Putamen (tissue), 1 donor: ENCODE data around the gene POLG.
A peak's percentile ranks its signal among the peaks of the same experiment; 100 is the strongest.

Experiments used
- DNase-seq: peaks from one replicate; pipeline ENCODE4 v3.0.0-alpha.2; 2016; ENCODE audit warnings: low spot score

The POLG gene

DNA sequence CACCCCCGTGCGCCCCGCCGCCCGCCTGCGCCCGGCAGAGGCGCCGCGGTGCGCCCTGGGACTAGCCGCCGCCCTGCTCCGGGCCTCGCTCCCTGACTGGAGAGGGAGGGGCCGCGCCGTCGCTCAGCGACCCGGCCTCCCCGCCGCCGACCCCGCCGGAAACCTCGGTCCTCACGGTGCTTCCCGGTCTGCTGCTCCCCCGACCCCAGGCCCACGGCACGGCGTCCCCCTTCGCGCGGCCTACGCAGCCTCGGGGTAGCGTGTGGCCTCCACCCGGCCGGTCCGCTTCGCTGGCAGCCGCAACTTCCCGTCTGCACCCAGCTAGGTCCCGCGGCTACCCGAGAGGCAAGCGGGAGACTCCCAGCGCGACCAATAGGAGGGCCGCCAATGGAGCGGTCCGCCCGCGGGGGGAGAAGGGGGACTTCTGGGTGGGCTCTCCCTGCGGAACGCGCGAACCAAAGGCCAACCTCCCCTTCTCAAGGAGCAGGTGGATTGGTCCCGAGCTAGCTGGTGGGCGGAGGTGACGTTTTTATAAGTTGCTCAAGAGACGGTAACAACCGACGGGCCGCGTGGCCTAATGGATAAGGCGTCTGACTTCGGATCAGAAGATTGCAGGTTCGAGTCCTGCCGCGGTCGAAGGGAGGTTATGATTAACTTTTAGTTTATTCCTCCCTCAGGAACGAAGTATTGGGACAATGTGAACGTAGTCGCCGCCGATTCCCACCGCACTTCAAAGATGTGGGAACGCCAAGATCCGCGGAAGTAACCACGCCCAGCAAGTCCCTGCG, at the start of gene POLG:
TSS of gene POLG (minus strand) at position 315 of the 788 bp plus-strand sequence. CDS start 1,070 bp downstream, outside the sequence.
- peak; percentile 99 for DNase-seq

DNA sequence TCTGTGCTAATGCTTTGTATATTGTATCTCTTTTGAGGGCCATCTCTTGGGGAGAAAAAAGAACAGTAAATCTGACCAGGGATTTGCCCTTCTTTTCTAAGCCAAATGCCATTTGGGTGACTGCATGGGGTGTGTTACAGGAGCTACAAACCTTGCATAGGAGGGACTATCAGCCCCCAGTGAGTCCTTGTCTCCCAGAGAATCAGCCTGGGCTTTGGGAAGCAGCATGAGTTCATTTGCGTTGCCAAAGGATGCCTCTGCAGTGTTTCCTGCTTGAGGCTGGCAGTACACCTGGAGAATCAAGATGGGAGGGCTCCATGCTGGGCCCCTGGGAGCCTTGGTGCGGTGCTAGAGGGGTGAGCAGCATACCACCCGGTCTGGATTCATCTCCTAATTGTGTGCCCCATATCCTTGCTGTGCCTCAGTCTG, 49.6 kb upstream of the POLG start:
- no peak for DNase-seq

DNA sequence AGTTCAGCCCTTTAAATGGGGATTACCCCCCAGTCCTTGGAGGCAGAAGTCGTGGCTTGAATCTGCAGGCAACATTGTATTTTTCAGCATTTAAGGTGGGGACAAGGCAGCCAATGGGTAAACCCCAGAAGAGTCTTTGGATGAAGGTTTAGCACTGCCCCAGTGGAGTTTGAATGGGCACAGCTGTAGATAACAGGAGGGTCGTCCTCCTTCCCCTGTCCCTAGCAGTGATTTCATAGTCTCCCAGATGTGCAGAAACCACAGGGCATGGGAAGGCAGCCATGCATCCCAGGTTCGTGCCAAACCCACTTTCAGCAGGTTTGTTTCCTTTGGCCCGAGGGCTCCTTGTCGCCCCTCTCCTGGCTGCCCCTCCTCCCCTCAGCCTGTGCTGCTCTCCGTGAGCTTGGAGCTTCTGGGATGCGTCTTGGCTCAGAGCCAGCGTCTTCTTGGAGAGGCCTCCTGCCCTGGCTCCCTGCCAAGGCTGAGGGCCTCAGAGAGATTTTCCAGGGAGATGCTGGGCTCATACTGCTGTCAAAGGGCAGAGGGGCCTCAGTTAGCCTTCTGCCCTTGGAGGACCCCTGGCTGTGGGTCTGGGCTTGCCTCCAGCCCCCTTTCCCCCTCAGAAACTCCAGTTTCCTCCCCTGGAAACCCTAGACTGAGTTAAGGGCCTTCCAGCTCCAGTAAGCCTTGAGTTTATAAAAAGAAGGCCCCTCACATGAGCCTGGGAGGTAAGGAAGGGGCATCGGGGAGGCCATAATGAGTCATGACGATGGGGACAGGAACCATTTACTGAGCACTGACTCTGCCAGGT, 48.9 kb upstream of the POLG start:
- no peak for DNase-seq

DNA sequence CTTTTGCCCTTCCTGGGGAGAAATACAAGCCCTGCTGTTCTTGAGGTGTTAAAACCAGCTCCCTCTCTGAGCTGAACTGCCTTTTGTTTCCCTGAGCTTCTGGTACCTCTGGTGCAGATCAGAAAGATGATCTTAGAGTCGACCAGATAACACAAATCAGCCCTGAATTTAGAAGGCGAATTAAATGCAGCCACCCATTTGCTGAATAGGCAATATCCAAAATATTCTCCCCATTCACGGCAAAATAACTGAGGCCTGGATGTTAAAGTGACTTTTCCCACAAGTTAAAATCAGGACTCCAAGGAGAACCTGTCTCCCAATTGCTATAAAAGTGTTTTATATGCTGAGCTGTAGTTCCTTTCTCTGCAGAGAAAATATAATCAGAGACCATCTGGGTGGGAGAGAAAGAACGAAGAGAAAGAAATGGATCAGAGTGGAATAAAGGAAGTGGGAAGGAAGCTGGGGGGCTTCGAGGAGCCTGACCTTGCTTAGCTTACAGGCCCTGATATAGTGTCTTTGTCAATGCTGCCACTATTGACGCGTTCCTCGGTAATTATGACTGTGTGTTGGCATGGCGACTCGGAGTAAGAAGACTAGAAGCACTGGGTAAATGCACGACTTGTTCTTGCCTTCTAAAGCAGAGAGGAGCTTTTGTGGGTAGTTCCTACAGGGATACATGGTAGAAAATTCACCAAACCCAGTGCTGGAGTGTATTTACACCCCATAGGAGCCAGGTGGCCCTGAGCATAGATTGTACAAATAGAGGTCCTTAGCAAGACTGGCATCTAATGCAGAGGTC, 47.5 kb upstream of the POLG start:
- no peak for DNase-seq

DNA sequence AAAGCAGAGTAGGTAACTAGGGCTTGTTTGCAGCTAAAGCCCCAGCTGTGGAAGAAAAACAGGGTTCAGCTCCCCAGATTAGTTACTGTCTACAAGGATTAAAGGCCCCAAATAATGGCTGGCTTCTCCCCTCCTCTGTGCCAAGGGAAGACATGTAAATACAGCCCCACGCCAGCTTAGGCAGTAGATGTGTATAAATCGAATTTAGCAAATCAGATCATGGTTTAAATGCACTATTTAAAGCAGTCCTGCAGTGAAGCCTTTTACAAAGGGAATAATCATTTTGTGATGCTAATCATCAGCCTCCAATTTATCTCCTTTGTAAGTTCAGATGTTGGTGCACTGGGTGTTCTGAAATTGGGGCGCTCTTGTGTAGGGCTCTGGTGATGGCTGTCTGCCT, 46.7 kb upstream of the POLG start:
- DNase-seq: no peak

DNA sequence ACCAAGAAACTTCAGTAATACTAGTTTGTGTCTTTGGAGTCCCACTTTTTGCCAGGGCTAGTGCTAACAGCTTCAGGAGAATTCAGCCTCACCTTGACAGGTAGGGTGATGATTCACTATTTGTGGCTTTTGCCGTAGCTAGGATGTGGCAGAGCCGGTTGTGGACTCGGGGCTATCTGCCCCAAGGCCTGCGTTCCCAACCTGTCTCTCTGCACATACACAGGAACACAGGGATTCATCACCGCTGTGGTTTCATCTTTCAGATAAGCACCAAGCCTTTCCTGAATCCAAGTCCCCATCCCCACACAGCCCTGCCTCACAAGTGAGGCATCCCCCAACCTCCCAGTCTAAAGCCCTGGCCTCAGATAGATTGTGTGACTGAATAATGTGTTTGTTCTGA, 45.2 kb upstream of the POLG start:
- no peak for DNase-seq

DNA sequence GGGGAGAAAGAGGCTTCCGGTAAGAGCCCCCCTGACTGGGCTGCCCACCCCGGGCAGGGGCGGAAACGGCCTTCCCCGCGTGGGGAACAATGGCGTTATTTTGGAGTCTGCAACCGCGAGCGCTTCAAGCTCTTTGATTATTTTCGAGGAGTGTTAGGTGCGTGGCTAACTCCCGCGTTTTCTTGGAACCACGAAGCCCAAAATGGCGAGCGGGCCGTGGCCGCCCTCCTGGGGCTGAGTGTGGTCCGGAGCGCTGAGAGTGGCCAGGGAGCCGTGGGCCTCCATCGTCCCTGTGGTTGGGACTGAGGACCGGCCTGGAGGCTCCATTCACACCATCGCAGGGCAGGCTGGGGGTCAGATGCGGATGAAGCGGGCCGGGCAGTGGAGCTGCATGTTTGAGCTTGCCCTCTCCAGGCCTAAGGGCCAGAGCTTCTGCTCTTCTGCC, 44.6 kb upstream of the POLG start:
- DNase-seq: no peak

DNA sequence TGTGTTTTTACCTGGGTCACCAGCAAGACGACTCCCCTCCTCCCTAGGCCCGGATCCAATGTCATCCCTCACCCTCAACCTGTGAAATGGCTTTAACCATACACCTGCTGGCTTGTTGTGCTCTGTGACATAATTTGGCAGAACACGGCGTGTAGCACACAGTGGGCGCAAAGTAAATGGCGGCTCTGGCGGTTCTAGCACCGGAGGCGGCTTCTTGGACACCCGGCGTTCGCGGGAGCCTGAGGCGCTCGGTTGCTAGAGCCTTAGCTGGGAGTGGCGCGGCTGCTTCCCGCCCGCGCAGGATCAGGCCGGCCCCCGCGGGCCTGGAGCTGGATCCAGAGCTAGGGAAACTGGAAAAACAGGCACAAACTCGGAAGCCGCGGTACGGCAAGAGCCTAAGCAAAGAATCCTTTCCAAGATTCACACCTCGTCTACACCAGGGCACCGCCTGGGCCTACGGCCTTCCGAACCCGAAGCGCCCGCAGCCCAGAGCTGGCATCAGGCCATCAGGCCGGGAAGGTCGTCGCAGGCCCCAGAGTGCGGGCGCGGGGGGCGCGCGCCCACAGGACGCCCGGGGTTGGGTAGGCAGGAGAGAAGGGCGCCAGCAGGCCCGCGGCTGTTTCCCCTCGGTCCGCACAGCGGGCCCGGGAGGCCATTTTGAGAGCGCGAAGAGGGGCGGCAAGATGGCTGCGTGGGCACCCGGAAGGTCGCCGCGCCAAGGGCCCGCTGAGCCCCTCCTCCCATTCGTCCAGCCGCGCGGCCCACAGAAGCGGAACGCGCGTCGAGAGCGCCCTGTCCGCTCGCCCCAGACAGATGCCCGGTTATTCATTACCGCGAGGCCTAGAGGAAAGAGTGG, 43.9 kb upstream of the POLG start:
- DNase-seq: no peak

DNA sequence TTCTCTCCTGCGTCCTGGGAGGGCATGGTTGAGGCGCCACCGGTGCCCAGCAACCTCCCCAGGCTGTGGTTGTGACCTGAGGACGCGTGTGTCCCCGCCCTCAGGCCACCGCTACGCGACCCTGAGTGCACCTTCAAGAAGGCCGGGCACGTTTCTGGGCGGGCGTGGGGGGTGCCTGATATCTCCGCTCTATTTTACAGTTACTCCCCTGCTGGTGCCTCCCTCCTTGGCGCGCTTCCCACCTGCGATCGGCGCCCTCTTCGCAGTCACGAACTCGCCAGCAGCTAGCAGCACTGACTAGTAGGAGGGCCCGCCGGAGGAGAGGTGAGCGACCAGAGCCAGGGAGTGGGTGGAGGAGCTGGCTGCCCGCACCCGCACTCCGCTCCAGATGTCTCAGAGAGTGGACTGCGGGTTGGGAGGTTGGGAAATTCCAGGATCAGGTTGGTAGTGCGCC, 43.2 kb upstream of the POLG start:
- DNase-seq: no peak

DNA sequence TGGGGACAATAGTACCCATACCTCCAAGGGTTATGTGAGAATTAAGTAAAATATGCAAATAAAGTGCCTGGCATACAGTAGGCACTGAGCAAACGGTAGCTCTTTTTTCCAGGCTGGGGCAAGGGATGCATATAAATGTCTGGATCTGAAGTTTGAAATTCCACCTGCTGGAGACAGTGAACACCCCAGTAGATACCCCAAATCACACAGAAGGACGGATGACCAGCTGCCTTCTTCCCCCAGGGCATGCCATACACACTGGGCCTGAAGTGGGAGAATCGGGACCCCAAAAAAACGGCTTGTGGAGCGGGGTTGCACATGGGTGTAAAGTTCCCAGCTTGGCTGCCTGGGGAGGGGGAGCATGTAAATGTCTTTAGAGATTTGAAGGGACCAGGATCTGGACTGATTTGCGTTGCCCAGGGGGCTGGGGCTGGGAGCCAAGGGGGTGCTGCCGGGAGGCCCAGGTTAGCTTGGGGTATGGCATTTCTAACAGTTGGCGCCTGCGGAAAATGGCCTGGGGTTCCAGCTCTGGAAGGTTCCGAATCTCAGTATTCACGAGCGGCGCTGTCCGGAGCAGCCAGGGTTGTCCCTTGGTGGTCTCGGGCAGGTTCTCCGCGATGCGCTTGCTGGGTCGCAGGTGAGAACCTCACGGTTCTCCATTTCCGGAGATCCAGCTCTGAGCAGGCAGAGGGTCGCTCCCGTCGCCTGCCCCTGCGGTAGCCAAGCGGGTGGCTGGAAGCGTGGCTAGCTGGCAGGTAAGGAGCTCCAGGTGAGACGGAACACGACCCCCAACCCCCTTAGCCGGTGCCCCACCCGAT, 42.6 kb upstream of the POLG start:
- DNase-seq: no peak

DNA sequence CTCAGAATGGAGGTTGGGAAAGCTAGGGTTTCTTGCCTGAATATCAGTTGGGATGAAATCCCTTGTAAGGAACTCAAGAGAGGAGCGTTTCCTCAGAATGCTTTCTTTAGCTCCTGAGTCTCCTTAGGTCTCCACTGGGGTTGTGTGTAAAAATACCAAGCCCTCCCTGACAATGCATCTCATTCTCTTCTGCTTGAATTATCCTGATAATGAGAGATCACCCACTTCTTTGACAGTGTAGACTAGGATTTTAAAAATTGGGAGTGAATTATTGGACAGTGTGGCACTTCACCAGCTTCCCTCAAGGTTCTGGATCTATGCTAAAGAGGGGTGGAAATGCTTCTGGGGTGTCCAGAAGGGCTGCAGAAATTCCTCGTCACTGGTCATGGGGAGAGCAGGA, 41.8 kb upstream of the POLG start:
- DNase-seq: no peak

DNA sequence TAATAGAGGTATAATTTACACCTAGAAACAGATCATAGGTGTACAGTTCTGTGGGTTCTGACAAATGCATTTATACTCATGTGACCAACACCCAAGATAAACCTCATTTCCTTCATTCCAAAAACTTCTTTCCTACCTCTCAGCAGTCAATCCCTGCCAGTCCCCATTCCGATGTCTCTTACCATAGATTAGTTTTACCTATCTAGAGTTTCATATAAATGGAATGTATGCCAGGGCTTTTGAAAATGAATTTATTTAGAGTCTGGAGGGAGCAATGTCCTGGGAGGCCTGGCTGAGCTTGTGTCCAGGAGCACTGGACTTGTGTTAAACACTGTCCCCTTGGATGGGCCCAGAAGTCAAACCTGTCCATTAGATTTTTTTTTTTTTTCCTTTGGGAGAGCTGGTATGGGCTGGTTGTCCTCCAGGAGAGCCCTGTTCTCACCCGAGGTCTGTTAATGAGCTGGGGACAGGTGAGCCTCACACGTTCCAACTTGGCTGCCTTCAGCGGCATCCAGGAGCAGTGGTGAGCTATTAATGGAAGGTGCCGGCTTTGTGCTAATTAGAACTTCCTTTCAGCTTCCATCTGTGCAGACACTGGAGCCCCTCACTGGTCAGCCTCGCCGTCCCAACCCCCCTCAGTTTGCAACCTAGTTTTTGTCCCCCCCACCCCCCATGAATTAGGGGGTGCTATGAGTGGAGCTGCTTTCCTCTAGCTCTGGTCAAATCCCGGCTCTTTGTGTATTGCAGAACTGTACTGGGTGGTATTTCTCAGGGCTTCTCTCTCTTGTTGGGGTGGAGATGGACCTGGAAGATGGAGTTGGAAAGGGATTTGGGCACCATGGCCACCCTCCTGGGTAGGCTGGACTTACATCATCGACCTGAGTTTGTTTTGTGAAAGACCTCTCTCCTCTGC, 40.7 kb upstream of the POLG start:
- no peak for DNase-seq

DNA sequence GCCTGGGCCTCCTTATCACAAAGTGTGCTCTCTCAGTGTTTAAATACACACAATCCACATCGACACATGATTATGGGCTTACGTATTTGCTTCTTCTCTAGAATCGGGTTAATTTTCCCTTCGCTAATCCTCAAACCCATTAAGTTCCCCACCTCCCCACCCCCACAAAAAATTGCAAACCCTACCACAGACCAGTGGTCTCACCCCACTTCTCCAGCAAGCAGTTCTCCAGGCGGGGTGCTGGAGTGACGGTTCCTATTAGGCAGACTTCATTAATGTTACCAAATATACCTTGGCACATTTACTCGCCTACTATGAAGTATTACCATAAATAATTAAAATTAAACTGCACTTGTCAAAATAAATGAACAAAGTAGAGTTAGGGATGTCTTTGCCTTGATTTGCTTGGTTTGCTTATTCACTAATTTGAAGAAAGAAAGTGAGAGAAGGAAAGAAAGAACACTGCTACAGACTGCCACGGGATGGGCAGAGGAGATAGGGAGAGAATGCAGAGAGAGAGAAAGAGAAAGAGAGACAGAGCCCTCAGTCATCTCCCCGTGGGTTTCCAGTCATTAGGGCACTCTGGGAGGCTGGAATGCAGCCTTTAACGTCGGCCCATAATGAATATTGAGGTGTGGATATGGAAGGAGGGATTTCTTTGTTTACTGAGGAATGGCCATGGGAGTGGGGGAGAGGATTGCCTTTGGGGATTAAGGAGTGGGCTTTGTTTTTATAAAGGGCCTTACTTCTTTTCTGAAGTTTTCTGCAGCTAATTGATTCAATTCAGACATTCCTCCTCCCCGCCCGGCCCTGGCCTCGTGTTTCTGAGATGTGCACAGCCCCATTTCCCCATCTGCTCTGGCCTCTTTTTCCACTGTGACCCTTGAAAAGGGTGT, 39.7 kb upstream of the POLG start:
- DNase-seq: no peak

DNA sequence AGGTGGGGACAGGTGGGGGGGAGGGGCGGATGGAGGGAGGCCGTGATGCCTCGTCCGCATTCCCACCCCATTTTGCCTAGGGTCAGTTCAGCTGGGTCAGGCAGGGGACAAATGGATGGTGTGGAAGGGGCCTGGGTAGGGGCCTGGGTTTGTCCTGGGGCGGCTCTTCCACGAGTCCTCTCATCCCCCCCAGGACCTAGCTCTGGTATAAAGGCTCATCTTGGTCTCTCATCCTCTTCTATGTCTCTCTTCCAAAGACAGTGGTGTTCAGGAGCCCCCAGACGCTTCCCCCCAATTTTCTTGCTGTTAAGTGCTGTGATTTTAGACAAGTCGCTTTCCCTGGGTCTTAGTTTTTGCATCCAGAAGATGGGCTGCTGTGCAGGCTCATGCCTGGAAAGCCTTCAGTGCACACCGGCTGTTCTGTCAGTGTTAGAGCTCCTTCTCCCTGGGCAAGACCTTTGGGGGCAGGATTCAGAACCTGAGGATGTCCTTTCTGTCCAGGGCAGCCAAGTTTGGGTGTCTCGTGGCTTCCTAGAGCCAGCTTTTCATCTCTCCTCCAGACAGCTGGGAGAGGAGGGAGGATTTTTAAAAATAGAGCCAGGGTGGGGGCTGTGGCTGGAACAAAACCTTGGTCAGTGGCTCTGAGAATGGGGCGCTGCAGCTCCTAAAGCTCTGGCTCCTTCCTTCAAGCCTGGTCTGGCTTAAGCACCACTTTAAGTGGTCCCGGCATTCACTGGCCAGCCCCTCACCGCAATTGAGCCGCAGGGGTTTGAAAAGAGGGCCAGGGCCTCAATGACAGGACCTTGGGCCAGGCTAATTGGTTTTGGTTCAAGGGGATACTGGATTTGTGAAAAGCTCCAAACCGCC, 37.7 kb upstream of the POLG start:
- no peak for DNase-seq

DNA sequence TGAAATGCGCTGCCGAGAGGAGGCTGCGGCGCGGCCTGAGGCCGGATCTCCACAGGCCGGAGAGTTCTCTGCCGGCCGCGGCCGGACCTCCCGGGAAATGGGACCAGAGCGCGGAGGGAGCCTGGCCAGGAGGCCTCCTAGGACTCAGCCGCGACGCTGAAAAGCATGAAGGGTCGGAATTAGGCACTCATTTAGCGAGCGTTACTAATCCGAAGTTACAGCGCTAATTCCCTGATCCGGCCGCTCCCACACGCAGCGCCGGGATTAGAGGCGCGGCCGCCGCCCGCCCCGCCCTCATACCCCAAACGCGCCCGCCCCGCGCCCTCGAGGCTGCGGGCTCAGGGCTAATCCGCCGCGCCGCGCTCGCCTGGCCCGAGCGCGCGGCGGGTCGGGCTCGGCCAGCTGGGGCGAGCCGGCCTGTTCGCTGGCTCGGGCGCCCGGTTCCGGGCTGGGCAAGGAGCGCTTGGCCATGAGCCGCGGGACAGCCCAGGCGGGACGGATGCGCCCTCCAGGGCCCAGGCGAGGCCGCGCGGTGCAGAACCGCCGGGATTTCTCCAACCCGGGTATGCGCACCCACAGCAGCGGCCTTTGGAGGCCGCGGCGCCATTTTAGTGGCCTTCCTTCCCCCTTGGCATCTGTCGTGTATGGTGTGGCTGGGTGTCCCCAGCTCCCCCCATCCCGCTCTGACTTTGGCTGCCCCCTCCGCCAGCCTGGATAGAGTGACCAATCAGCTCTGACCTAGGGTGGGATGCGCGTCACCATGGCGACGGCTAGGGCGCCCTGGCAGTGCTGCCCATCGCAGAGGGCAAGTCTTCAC, 36.8 kb upstream of the POLG start:
- DNase-seq: no peak

DNA sequence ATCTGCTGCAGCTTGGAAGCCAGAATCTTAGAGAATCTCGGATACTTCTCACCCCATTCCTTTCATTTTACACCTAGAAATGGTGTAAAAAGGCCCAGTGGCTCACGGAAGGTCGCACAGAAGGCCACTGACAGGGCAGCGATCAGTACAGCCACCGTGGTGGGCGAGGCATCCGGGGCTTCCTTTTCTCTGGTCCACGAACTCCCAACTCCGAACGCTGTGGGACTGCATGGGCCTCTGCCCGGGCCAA, 36.3 kb upstream of the POLG start:
- DNase-seq: no peak
